ENCODE measurements around the gene KLHDC3.
A peak's percentile ranks its signal among the peaks of the same experiment; 100 is the strongest.
"Not testable (repeated sequence)": the region's sequence is repeated elsewhere in the genome, so short reads cannot be mapped to it uniquely, and the experiment has no call there.

Gene KLHDC3

GRCh38 chr6:42988486-42989020 lies 25.5 kb upstream of the KLHDC3 start:
- DNase-seq (ENCODE audit: low read depth in 2 of 2) = no peak

- no peak for DNase-seq (ENCODE audit: low read depth in 2 of 2)
Observed at GRCh38 chr6:42989923-42990322, 24.1 kb upstream of the KLHDC3 start.

- DNase-seq (ENCODE audit: low read depth in 2 of 2) = no peak
Observed at GRCh38 chr6:42993445-42993844, 20.6 kb upstream of the KLHDC3 start.

GRCh38 chr6:42996513-42996912 lies 17.5 kb upstream of the KLHDC3 start:
- DNase-seq (ENCODE audit: low read depth in 2 of 2) = no peak

- DNase-seq (ENCODE audit: low read depth in 2 of 2) = not testable (repeated sequence)
Observed at GRCh38 chr6:42998205-42998604, 15.8 kb upstream of the KLHDC3 start.

GRCh38 chr6:43001843-43002242 lies 12.2 kb upstream of the KLHDC3 start:
- DNase-seq (ENCODE audit: low read depth in 2 of 2) = no peak

- no peak for DNase-seq (ENCODE audit: low read depth in 2 of 2)
Observed at GRCh38 chr6:43005844-43006243, 8.2 kb upstream of the KLHDC3 start.

- DNase-seq (ENCODE audit: low read depth in 2 of 2) = no peak
Observed at GRCh38 chr6:43006251-43006650, 7.8 kb upstream of the KLHDC3 start.

GRCh38 chr6:43007126-43007525 lies 6.9 kb upstream of the KLHDC3 start:
- no peak for DNase-seq (ENCODE audit: low read depth in 2 of 2)

- DNase-seq (ENCODE audit: low read depth in 2 of 2) = no peak
Observed at GRCh38 chr6:43009124-43009523, 4.9 kb upstream of the KLHDC3 start.

- no peak for DNase-seq (ENCODE audit: low read depth in 2 of 2)
Observed at GRCh38 chr6:43011207-43011606, 2.8 kb upstream of the KLHDC3 start.

GRCh38 chr6:43012364-43012763 lies 1.7 kb upstream of the KLHDC3 start:
- DNase-seq (ENCODE audit: low read depth in 2 of 2) = no peak

GRCh38 chr6:43013097-43013842 lies 779 bp upstream of the KLHDC3 start:
- DNase-seq (ENCODE audit: low read depth in 2 of 2) = no peak

- no peak for DNase-seq (ENCODE audit: low read depth in 2 of 2)
Observed at GRCh38 chr6:43014434-43014909, 423 bp downstream of the KLHDC3 start.

- no peak for DNase-seq (ENCODE audit: low read depth in 2 of 2)
Observed at GRCh38 chr6:43016176-43016942, 2.3 kb downstream of the KLHDC3 start.

GRCh38 chr6:43016943-43017334 lies 2.9 kb downstream of the KLHDC3 start:
- DNase-seq (ENCODE audit: low read depth in 2 of 2) = no peak

GRCh38 chr6:43019152-43019551 lies 5.1 kb downstream of the KLHDC3 start:
- no peak for DNase-seq (ENCODE audit: low read depth in 2 of 2)

GRCh38 chr6:43020052-43020705 lies 6.1 kb downstream of the KLHDC3 start:
- DNase-seq (ENCODE audit: low read depth in 2 of 2) = no peak

- no peak for DNase-seq (ENCODE audit: low read depth in 2 of 2)
Observed at GRCh38 chr6:43020847-43021246, 6.8 kb downstream of the KLHDC3 start.

- DNase-seq (ENCODE audit: low read depth in 2 of 2) = peak; percentile 62 to 63
Observed at GRCh38 chr6:43021270-43022047, 7.4 kb downstream of the KLHDC3 start, which contains the start of gene RRP36. RRP36 (plus strand) TSS chr6:43021623; CDS start chr6:43021655, 32 bp downstream.

GRCh38 chr6:43024436-43024835 lies 10.4 kb downstream of the KLHDC3 start:
- no peak for DNase-seq (ENCODE audit: low read depth in 2 of 2)
